ENCODE data around the gene AK5.

Gene AK5

DNA sequence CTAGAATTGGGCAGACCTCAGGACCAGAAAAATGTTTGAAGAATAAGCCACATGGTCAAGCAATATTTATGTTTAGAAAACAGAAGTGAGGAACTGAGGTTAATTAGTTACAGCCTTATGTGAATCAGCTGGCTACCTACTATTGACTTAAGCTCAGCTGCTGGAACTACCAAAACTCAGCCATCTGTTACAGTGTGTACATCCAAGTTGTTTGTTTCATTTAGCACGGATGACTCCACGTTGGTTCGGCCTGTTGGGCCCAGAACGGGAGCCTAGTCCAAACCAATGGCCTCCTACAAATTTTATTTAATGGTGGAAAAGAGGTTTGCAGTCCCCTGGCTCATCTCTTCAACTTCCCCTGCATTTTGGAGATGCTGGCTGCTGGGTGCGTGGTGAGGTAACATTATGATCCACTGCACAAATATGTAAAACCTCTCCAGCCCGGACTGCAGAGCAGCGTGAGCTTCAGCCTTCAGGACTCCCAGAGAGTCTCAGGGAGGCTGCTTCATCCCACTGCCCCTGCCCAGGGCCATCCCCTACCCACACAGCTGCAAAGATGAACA, 257.2 kb downstream of the AK5 start:
- TF ChIP-seq, protein P1, sequence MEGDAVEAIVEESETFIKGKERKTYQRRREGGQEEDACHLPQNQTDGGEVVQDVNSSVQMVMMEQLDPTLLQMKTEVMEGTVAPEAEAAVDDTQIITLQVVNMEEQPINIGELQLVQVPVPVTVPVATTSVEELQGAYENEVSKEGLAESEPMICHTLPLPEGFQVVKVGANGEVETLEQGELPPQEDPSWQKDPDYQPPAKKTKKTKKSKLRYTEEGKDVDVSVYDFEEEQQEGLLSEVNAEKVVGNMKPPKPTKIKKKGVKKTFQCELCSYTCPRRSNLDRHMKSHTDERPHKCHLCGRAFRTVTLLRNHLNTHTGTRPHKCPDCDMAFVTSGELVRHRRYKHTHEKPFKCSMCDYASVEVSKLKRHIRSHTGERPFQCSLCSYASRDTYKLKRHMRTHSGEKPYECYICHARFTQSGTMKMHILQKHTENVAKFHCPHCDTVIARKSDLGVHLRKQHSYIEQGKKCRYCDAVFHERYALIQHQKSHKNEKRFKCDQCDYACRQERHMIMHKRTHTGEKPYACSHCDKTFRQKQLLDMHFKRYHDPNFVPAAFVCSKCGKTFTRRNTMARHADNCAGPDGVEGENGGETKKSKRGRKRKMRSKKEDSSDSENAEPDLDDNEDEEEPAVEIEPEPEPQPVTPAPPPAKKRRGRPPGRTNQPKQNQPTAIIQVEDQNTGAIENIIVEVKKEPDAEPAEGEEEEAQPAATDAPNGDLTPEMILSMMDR (IDR thresholded peaks at IDR 0.05), result no peak

DNA sequence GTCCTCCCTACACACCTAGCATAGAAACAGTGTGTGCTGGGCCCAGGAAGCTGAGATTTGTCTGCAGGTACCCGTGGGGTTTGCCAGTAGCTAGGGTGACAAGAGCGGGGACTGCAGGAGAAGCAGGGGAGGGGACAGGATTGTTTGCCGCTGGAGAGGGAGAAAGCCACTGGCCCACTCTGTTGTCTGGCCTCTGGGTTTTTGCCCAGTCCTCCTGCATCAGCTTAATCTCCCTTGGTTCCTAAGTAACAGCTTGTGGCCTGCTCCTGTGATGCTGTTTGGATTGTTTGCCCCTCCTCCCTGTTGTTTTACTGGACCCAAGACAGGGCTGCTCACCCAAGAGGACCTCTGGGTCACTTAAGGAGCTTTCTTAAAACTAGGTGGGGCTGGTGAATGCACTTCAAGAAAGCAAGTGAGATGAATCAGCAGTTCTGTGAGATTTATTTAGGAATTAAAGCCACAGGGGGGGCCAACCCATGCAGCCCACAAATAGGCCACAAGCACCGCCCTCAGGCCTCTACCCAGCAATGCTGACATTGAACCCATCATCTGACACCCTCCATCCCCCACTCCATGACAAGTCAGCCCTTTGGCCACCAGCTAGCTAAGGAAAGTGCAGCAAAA, 257.8 kb downstream of the AK5 start:
- TF ChIP-seq, protein P1 (IDR thresholded peaks at IDR 0.05), result no peak

DNA sequence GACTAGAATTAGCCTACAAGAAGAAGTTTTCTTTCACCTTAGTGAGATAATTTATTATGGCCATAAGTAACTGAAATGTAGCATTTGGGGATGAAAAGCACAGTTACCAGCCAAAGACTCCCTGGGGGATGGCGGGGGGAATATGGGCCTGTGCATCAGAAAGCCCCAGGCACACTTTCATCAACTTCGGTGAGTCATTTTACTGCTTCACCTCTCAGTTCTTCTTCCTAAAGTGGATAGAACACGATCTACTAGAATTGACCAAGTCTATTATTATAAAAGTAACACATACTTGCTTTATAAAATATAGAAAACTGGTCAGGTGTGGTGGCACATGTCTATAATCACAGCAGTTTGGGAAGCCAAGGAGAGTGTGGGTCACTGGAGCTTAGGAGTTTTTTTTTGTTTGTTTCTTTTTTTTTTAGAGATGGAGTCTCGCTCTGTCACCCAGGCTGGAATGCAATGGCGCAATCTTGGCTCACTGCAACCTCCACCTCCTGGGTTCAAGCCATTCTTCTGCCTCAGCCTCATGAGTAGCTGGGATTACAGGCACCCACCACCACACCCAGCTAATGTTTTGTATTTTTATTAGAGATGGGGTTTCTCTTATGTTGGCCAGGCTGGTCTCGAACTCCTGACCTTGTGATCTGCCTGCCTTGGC, 258.8 kb downstream of the AK5 start:
- TF ChIP-seq, protein P1 (IDR thresholded peaks at IDR 0.05), result no peak

DNA sequence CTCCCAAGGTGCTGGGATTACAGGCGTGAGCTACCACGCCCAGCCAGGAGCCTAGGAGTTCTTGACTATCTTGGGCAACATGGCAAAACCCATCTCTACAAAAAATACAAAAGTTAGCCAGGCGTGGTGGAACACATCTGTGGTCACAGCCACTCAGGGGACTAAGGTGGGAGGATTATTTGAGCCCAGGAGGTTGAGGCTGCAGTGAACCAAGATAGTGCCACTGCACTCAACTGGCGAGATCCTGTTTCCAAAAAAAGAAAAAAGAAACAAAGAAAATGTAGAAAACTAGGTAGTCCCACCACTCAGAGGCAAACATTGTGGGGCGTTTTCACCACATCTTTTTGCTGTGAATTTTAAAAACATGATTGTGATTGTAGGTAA, 259.3 kb downstream of the AK5 start:
- TF ChIP-seq, protein P1 (IDR thresholded peaks at IDR 0.05), result no peak

DNA sequence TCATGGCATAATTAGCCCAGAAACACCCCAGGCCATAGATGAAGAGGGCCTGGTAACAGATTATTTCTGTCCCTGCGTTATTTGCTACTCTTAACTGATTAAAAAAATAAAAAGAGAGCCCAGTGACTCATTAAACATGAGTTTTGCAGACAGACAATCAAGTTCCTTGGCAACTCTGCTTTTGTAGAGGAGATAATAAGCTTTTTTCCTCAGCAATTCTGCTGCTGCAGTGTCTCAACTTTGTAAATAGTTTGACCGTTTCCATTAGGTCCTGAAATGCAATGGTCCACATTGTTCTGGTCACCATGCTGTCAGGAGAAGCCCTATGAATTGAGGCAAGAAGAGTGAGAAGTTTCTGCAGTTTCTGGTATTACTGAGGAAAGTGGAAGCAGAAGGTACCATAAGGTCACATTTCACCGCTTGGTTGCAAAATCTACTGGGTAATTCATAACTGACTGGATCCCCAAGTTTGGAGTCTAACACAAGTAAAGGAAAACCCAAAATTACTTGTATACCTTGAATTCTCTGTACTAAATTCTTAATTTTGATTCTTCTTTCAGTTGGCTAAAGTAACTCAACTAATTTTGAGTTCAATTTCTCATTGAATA, 261.1 kb downstream of the AK5 start:
- TF ChIP-seq, protein P1 (IDR thresholded peaks at IDR 0.05), result no peak

DNA sequence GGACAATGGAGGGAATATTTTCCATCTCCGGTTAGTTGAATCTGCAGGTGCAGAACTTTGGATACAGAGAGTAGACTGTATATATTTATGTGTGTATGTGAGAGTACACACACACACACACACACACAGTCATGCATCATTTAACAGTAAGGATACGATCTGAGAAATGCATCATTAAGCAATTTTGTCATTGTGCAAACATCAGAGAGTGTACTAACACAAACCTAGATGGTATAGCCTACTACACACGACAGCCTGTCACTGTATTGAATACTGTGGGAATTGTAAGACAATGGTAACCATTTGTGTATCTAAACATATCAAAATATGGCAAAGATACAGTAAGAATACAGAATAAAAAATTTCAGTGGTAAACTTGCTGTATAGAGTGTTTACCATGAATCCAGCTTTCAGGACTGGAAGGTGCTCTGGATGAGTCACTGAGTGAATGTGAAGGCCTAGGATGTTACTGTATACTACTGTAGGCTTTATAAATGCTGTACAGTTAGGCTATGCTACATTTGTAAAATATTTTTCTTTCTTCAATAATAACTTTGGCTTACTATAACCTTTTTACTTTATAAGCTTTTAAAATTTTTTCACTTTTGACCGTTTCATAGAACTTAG, 262.1 kb downstream of the AK5 start:
- TF ChIP-seq, protein P1 (IDR thresholded peaks at IDR 0.05), result no peak

DNA sequence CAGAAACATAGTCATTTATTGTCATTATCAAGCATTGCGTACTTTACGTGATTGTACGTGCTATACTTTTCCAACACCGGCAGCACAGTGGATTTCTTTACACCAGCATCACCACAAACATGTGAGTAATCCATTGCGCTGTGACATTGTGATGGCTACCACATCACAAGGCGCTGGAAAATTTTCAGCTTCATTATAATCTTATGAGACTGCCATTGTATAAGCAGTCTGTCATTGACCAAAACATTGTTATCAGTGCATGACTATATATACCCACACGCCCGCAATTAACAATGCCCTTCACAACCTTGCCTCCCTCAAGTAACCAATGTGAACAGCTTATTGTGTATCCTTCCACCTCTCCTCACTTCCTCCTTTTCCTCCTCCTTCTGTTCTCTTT, 263.0 kb downstream of the AK5 start:
- TF ChIP-seq, protein P1 (IDR thresholded peaks at IDR 0.05), result no peak
